HepG2 (cell line): ENCODE results near the gene TAPBP. TPM values are rescaled to one million over a fixed set of nuclear protein-coding genes. Genes with fewer than 3 reads are reported as not detected.

Experiments
- ZBTB40 ChIP-seq, 2 experiments: fragments of 450-650 bp in 1 of 2; sonication (generic) in 1 of 2; formaldehyde crosslinking in 1 of 2; IDR thresholded peaks; 2 replicates each; pipeline versions ENCODE4 v1.6.1 to v1.8.0; 2016 to 2022; ENCODE audit warnings: antibody characterized with exemption in 1 of 2, mild to moderate bottlenecking in 1 of 2, missing genetic modification reagents in 1 of 2
- ZBTB42 ChIP-seq: sonication (generic); formaldehyde crosslinking; IDR thresholded peaks from 2 replicates; pipeline ENCODE4 v1.5.0; 2020; ENCODE audit warnings: mild to moderate bottlenecking, missing genetic modification reagents
- ZNF784 ChIP-seq: sonication (generic); formaldehyde crosslinking; IDR thresholded peaks from 2 replicates; pipeline ENCODE4 v1.5.1; 2020; ENCODE audit warnings: missing genetic modification reagents, mild to moderate bottlenecking, borderline replicate concordance
- ZNF878 ChIP-seq: sonication (generic); formaldehyde crosslinking; IDR thresholded peaks from 2 replicates; pipeline ENCODE4 v1.8.1; 2023; ENCODE audit warnings: mild to moderate bottlenecking, missing genetic modification reagents, moderate library complexity
- polyA plus RNA-seq, 8 experiments: library from polyadenylated mRNA; depleted of rRNA in 3 of 8; stranded (reverse) in 7 of 8; unstranded in 1 of 8; fragments of >200 nt; fragmentation: Illumina TruSeq in 4 of 8; extraction: Trizol in 4 of 8; gene quantifications; 2 replicates each; pipeline versions ENCODE4 v1.2.1 to v1.2.3, GENCODE V29; 2011 to 2016; ENCODE audit warnings: low read depth in 4 of 8, missing spikeins in 1 of 8, mixed read lengths in 1 of 8; ENCODE audit not compliant: insufficient read depth in 1 of 8
- total RNA-seq, 5 experiments: library from RNA; depleted of rRNA; stranded (reverse); fragments of >200 nt; fragmentation: Illumina TruSeq; extraction: Trizol; gene quantifications; 2 replicates each; pipeline ENCODE4 v1.2.3, GENCODE V29; 2016; ENCODE audit warnings: low read depth in 1 of 5
- TF ChIP-seq, protein P1 (sequence below): sonication (generic); formaldehyde crosslinking; IDR thresholded peaks from one replicate; pipeline ENCODE4 v1.5.1; 2020; ENCODE audit warnings: mild to moderate bottlenecking, missing genetic modification reagents; ENCODE audit errors: not compliant biosample characterization

The TAPBP gene
- total and polyA plus RNA-seq, 2 of the 13 experiments (the other 11 are each of a cell fraction or from before 2014, with no cell fraction given): 27.4 to 32.3 TPM

- no peak; the same call in 1 of the 2 replicates for TF ChIP-seq ZNF784 (CRISPR knock-in tag)
- TF ChIP-seq, protein P1, sequence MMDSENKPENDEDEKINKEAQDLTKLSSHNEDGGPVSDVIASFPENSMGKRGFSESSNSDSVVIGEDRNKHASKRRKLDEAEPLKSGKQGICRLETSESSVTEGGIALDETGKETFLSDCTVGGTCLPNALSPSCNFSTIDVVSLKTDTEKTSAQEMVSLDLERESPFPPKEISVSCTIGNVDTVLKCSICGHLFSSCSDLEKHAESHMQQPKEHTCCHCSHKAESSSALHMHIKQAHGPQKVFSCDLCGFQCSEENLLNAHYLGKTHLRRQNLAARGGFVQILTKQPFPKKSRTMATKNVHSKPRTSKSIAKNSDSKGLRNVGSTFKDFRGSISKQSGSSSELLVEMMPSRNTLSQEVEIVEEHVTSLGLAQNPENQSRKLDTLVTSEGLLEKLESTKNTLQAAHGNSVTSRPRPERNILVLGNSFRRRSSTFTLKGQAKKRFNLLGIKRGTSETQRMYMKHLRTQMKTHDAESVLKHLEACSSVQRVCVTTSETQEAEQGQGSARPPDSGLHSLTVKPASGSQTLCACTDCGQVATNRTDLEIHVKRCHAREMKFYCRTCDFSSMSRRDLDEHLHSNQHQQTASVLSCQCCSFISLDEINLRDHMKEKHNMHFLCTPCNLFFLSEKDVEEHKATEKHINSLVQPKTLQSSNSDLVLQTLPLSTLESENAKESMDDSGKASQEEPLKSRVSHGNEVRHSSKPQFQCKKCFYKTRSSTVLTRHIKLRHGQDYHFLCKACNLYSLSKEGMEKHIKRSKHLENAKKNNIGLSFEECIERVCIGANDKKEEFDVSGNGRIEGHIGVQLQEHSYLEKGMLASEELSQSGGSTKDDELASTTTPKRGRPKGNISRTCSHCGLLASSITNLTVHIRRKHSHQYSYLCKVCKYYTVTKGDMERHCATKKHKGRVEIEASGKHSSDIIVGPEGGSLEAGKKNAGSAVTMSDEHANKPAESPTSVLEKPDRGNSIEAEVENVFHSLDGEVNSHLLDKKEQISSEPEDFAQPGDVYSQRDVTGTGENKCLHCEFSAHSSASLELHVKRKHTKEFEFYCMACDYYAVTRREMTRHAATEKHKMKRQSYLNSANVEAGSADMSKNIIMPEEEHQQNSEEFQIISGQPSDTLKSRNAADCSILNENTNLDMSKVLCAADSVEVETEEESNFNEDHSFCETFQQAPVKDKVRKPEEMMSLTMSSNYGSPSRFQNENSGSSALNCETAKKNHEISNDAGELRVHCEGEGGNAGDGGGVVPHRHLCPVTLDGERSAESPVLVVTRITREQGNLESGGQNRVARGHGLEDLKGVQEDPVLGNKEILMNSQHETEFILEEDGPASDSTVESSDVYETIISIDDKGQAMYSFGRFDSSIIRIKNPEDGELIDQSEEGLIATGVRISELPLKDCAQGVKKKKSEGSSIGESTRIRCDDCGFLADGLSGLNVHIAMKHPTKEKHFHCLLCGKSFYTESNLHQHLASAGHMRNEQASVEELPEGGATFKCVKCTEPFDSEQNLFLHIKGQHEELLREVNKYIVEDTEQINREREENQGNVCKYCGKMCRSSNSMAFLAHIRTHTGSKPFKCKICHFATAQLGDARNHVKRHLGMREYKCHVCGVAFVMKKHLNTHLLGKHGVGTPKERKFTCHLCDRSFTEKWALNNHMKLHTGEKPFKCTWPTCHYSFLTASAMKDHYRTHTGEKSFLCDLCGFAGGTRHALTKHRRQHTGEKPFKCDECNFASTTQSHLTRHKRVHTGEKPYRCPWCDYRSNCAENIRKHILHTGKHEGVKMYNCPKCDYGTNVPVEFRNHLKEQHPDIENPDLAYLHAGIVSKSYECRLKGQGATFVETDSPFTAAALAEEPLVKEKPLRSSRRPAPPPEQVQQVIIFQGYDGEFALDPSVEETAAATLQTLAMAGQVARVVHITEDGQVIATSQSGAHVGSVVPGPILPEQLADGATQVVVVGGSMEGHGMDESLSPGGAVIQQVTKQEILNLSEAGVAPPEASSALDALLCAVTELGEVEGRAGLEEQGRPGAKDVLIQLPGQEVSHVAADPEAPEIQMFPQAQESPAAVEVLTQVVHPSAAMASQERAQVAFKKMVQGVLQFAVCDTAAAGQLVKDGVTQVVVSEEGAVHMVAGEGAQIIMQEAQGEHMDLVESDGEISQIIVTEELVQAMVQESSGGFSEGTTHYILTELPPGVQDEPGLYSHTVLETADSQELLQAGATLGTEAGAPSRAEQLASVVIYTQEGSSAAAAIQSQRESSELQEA (CRISPR knock-in tag): no peak
- TF ChIP-seq ZNF878 (CRISPR knock-in tag): no peak
- peak; percentile 91 for TF ChIP-seq ZBTB40 (IDR thresholded peaks at IDR 0.05)
- TF ChIP-seq ZBTB40 (CRISPR knock-in tag; IDR thresholded peaks at IDR 0.05): 0 out of 2 replicates have a peak, but pooled peaks have one; percentile 26
- no peak for TF ChIP-seq ZBTB42 (CRISPR knock-in tag)
Measured at GRCh38 chr6:33288921-33289783, 24.7 kb downstream of the TAPBP start, which contains the start of the genes PFDN6 and WDR46 (continued).
